SK-N-SH treated with all-trans-retinoic acid at 6 μM for 48 hours (cell line): ENCODE data around the gene ITGB7.
A peak's percentile ranks its signal among the peaks of the same experiment; 100 is the strongest.

Experiments used
- BACH2 ChIP-seq: fragments of 250-450 bp; sonication (Bioruptor Pico); IDR thresholded peaks from 2 replicates; pipeline ENCODE4 v1.9.0; 2021; ENCODE audit warnings: mild to moderate bottlenecking, borderline replicate concordance
- ISL1 ChIP-seq: fragments of 250-450 bp; sonication (Bioruptor Pico); IDR thresholded peaks from 2 replicates; pipeline ENCODE4 v2.1.2; 2022; ENCODE audit warnings: mild to moderate bottlenecking, moderate library complexity
- TCF4 ChIP-seq: fragments of 250-450 bp; sonication (Bioruptor Pico); IDR thresholded peaks from 2 replicates; pipeline ENCODE4 v1.8.0; 2021; ENCODE audit warnings: mild to moderate bottlenecking, moderate library complexity, borderline replicate concordance
- ZC3H10 ChIP-seq: fragments of 250-450 bp; sonication (Bioruptor Pico); IDR thresholded peaks from 2 replicates; pipeline ENCODE4 v1.5.1; 2021; ENCODE audit warnings: mild to moderate bottlenecking, moderate library complexity
- TF ChIP-seq, protein P1 (sequence below): fragments of 250-450 bp; sonication (Bioruptor Pico); IDR thresholded peaks from 2 replicates; pipeline ENCODE4 v1.5.0; 2020; ENCODE audit warnings: mild to moderate bottlenecking, moderate library complexity
- TF ChIP-seq, protein P2 (sequence below): fragments of 250-450 bp; sonication (Bioruptor Pico); IDR thresholded peaks from 2 replicates; pipeline ENCODE4 v1.8.0; 2020; ENCODE audit warnings: mild to moderate bottlenecking, moderate library complexity, borderline replicate concordance

DNA sequence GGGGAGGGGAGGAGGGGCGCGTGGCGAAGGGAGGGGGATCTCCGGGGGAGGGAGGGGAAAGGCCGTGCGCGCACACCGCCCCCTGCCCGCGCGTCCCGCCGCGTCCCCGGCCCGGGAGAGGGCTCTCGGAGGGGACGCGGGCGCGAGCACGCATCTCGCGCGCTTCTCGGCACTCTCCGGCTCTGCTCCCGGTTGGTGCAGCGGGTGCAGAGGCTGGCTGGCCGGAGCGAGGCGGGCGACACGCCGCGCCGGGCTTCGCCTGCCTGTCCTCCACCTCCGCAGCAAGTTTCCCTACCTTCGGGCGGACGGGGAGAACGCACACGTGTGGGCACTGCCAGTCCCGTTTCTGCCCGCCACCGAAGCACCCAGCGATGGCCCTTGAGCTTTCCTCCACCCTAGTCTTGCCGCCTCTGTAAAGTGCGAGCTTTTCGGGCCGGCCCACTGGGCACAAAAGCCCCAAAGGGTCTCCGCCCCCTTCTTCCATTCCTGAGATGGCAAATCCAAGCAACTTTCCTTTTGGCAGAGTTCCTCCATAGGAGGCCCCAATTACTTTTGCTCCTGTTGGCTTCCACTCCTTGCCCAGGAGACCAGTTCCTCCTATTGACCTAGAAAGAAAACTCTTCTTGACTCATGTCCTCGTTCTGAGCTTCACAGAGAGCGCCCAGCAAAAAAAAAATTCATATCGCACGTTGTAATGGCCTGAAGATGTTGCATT, 26.0 kb downstream of the ITGB7 start:
- TF ChIP-seq ISL1 (CRISPR knock-in tag) (no peak), BACH2 (CRISPR knock-in tag) (no peak), ZC3H10 (CRISPR knock-in tag) (no peak), TCF4 (no peak)
- TF ChIP-seq, protein P1, sequence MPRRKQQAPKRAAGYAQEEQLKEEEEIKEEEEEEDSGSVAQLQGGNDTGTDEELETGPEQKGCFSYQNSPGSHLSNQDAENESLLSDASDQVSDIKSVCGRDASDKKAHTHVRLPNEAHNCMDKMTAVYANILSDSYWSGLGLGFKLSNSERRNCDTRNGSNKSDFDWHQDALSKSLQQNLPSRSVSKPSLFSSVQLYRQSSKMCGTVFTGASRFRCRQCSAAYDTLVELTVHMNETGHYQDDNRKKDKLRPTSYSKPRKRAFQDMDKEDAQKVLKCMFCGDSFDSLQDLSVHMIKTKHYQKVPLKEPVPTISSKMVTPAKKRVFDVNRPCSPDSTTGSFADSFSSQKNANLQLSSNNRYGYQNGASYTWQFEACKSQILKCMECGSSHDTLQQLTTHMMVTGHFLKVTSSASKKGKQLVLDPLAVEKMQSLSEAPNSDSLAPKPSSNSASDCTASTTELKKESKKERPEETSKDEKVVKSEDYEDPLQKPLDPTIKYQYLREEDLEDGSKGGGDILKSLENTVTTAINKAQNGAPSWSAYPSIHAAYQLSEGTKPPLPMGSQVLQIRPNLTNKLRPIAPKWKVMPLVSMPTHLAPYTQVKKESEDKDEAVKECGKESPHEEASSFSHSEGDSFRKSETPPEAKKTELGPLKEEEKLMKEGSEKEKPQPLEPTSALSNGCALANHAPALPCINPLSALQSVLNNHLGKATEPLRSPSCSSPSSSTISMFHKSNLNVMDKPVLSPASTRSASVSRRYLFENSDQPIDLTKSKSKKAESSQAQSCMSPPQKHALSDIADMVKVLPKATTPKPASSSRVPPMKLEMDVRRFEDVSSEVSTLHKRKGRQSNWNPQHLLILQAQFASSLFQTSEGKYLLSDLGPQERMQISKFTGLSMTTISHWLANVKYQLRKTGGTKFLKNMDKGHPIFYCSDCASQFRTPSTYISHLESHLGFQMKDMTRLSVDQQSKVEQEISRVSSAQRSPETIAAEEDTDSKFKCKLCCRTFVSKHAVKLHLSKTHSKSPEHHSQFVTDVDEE (CRISPR knock-in tag), result 0 out of 2 replicates have a peak, but pooled peaks have one; percentile 17
- TF ChIP-seq, protein P2, sequence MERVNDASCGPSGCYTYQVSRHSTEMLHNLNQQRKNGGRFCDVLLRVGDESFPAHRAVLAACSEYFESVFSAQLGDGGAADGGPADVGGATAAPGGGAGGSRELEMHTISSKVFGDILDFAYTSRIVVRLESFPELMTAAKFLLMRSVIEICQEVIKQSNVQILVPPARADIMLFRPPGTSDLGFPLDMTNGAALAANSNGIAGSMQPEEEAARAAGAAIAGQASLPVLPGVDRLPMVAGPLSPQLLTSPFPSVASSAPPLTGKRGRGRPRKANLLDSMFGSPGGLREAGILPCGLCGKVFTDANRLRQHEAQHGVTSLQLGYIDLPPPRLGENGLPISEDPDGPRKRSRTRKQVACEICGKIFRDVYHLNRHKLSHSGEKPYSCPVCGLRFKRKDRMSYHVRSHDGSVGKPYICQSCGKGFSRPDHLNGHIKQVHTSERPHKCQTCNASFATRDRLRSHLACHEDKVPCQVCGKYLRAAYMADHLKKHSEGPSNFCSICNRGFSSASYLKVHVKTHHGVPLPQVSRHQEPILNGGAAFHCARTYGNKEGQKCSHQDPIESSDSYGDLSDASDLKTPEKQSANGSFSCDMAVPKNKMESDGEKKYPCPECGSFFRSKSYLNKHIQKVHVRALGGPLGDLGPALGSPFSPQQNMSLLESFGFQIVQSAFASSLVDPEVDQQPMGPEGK (CRISPR knock-in tag), result no peak
